Right lobe of liver (tissue), 6 donors: ENCODE measurements around the gene LSM5. TPM values are rescaled to one million over a fixed set of nuclear protein-coding genes. Genes with fewer than 3 reads are reported as not detected.
A peak's percentile ranks its signal among the peaks of the same experiment; 100 is the strongest.

Experiments used
- ATAC-seq, 4 donors: fragments of 200-7000 bp; cut with Tn5 transposase; one replicate each; pipeline ENCODE4 v1.9.1; 2020; ENCODE audit warnings: mild to moderate bottlenecking in 4 of 4, moderate library complexity in 4 of 4
- DNase-seq, 3 donors: peaks; one replicate each; pipeline ENCODE4 v3.0.0-alpha.2; 2020
- H3K27ac ChIP-seq, 3 donors: fragments of 200-600 bp; one replicate each; pipeline ENCODE4 v1.8.0; 2022
- H3K27me3 ChIP-seq, 2 donors: fragments of 200-600 bp; one replicate each; pipeline ENCODE4 v1.8.0; 2022
- H3K36me3 ChIP-seq, 4 donors: fragments of 200-600 bp; sonication (generic) in 1 of 4; one replicate each; pipeline versions ENCODE4 v1.5.1 to v1.8.0; 2017 to 2022; ENCODE audit warnings: control low read depth in 1 of 4
- H3K4me1 ChIP-seq, 4 donors: fragments of 200-600 bp; sonication (generic) in 1 of 4; one replicate each; pipeline versions ENCODE4 v1.5.1 to v1.8.0; 2017 to 2022; ENCODE audit warnings: control low read depth in 1 of 4
- H3K4me3 ChIP-seq, 3 donors: fragments of 200-600 bp; one replicate each; pipeline ENCODE4 v1.8.0; 2022
- H3K9me3 ChIP-seq, 4 donors: fragments of 200-600 bp; sonication (generic) in 1 of 4; one replicate each; pipeline versions ENCODE4 v1.5.1 to v1.8.0; 2017 to 2022; ENCODE audit warnings: control low read depth in 1 of 4
- CTCF ChIP-seq, 4 donors: fragments of 200-600 bp in 3 of 4; fragments of 450-650 bp in 1 of 4; IDR thresholded peaks; one replicate each; pipeline versions ENCODE4 v1.5.1 to v1.8.0; 2016 to 2022; ENCODE audit warnings: antibody characterized with exemption in 4 of 4, mild to moderate bottlenecking in 2 of 4
- POLR2A ChIP-seq: fragments of 450-650 bp; IDR thresholded peaks from one replicate; pipeline ENCODE4 v1.6.1; 2017; ENCODE audit warnings: antibody characterized with exemption, mild to moderate bottlenecking
- WGBS: methylation state at CpG from one replicate; pipeline ENCODE4 v1.1.6; 2018; ENCODE audit warnings: low coverage, low lambda C conversion rate; ENCODE audit not compliant: insufficient coverage; ENCODE audit errors: missing lambda C conversion rate; 5-methylcytosine and 5-hydroxymethylcytosine counted together
- intact Hi-C, 2 donors: fragments of 100-400 bp; cut with DNase I; formaldehyde crosslinking; loops; one replicate each; pipeline versions ENCODE4 v1.11.2 to v1.14.1; 2022
- total RNA-seq, 6 experiments: library from RNA; depleted of rRNA in 2 of 6; stranded (reverse); fragments of >200 nt in 2 of 6; fragmentation: NEBNext Ultra II Directional in 3 of 6; extraction: Animal tissue kit (Norgen Biotek cat#: 25700) in 3 of 6; gene quantifications; one replicate each; pipeline versions ENCODE4 v1.1.0 to v1.2.4, GENCODE V29; 2016 to 2023
- donor health status: DM: no; HTN: yes; CAD: no.
- donor health status: DM: no; HTN: no; CAD: no.
- donor health status: DM: no; HTN: no; CAD: no.
- donor health status: DM: no; HTN: yes; CAD: no.
- donor health status: DM: no; HTN: yes; CAD: no.

Gene LSM5
- total RNA-seq, 6 experiments from 2014 or later: 8.7 to 26.2 (median 21.8) TPM

- ATAC-seq (no peak), DNase-seq (no peak)
- Histone ChIP-seq H3K27ac (no peak overlapping the region), H3K36me3 (peaks cover 0 to 4% (median 0%) of the 10 kb centered on the region in 4 donors), H3K4me1 (peaks cover 0 to under 1% (median 0%) of the 10 kb centered on the region in 4 donors), H3K4me3 (no peak overlapping the region), H3K9me3 (no peaks in the 10 kb centered on the region), H3K27me3 (no peaks in the 10 kb centered on the region)
- TF ChIP-seq CTCF (IDR thresholded peaks at IDR 0.05) (no peak), POLR2A (no peak)
- WGBS: 43% methylated on average over 3 of the region's 3 CpGs
- intact Hi-C loops: no loop called here
Measured at GRCh38 chr7:32481921-32482320, 8.3 kb downstream of the LSM5 start.

- TF ChIP-seq CTCF (IDR thresholded peaks at IDR 0.05) (no peak), POLR2A (no peak)
- Histone ChIP-seq H3K4me1 (no peaks in the 10 kb centered on the region), H3K27ac (no peak overlapping the region), H3K9me3 (no peaks in the 10 kb centered on the region), H3K36me3 (peaks cover 0 to 1% (median 0%) of the 10 kb centered on the region in 4 donors), H3K4me3 (no peak overlapping the region), H3K27me3 (no peaks in the 10 kb centered on the region)
- no peak for DNase-seq
- 62% methylated on average over 1 of the region's 1 CpG for whole genome bisulfite sequencing
- no peak for ATAC-seq
- intact Hi-C loops: no loop called here
Measured at GRCh38 chr7:32481176-32481575, 9.0 kb downstream of the LSM5 start.

GRCh38 chr7:32479574-32480200 is 10.5 kb downstream of the LSM5 start:
- WGBS: 66% methylated on average over 2 of the region's 2 CpGs
- TF ChIP-seq CTCF (IDR thresholded peaks at IDR 0.05) (peak; percentile 66 to 85 (median 72)), POLR2A (no peak)
- Histone ChIP-seq H3K36me3 (no peaks in the 10 kb centered on the region), H3K4me1 (no peaks in the 10 kb centered on the region), H3K9me3 (no peaks in the 10 kb centered on the region), H3K4me3 (no peak overlapping the region), H3K27ac (no peak overlapping the region), H3K27me3 (no peaks in the 10 kb centered on the region)
- ATAC-seq (peak; percentile 67 to 73 (median 68)), DNase-seq (no peak)
- intact Hi-C loops: loop anchor here (10.0 kb wide), 2 partner anchors 265 to 275 kb away; no protein-coding TSS in a partner anchor

- TF ChIP-seq CTCF (IDR thresholded peaks at IDR 0.05): no peak
- no peak for TF ChIP-seq POLR2A
- ATAC-seq: no peak
- no peaks in the 10 kb centered on the region for H3K9me3 ChIP-seq
- DNase-seq: no peak
- intact Hi-C loops: loop anchor here (10.0 kb wide), 2 partner anchors 263 to 273 kb away; no protein-coding TSS in a partner anchor
- H3K4me3 ChIP-seq: no peak overlapping the region
- no peaks in the 10 kb centered on the region for H3K27me3 ChIP-seq
- no peaks in the 10 kb centered on the region for H3K36me3 ChIP-seq
- H3K27ac ChIP-seq: no peak overlapping the region
- 60% methylated on average over 1 of the region's 1 CpG for WGBS
- H3K4me1 ChIP-seq: no peaks in the 10 kb centered on the region
Measured at GRCh38 chr7:32477649-32477980, 12.6 kb downstream of the LSM5 start.
